ENCODE results near the gene SPRED2.

DNA sequence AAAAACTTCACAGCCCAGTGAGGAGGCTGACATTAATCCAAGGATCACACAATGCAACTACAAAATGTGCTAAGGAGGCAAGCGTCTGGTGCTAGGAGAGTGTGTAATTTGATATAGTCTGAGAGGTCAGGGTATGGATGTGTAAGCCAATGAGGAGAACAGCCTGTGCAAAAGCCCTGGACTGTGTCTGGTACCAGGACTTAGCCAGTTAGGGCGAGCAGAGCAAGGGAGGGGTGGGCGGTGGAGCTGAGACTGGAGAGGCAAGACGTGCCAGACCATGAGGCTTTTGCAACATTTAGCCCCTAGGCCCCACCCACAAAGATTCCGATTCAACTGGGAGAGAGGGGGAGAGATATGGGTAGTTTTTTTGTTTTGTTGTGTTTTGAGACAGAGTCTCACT, 33.5 kb upstream of the SPRED2 start:
- TF ChIP-seq TAF1 (IDR thresholded peaks at IDR 0.05; ENCODE audit: borderline replicate concordance, insufficient read depth, low read length) (no peak), POLR2AphosphoS5 (IDR thresholded peaks at IDR 0.05; ENCODE audit: low read depth, low read length) (no peak), SIN3A (IDR thresholded peaks at IDR 0.05; ENCODE audit: borderline replicate concordance, insufficient read depth, low read length) (no peak), FOXP2 (optimal IDR thresholded peaks at IDR 0.05; ENCODE audit: borderline replicate concordance, extremely low read depth, extremely low read length, insufficient read depth) (no peak)
- TF ChIP-seq, protein P1, sequence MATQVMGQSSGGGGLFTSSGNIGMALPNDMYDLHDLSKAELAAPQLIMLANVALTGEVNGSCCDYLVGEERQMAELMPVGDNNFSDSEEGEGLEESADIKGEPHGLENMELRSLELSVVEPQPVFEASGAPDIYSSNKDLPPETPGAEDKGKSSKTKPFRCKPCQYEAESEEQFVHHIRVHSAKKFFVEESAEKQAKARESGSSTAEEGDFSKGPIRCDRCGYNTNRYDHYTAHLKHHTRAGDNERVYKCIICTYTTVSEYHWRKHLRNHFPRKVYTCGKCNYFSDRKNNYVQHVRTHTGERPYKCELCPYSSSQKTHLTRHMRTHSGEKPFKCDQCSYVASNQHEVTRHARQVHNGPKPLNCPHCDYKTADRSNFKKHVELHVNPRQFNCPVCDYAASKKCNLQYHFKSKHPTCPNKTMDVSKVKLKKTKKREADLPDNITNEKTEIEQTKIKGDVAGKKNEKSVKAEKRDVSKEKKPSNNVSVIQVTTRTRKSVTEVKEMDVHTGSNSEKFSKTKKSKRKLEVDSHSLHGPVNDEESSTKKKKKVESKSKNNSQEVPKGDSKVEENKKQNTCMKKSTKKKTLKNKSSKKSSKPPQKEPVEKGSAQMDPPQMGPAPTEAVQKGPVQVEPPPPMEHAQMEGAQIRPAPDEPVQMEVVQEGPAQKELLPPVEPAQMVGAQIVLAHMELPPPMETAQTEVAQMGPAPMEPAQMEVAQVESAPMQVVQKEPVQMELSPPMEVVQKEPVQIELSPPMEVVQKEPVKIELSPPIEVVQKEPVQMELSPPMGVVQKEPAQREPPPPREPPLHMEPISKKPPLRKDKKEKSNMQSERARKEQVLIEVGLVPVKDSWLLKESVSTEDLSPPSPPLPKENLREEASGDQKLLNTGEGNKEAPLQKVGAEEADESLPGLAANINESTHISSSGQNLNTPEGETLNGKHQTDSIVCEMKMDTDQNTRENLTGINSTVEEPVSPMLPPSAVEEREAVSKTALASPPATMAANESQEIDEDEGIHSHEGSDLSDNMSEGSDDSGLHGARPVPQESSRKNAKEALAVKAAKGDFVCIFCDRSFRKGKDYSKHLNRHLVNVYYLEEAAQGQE (IDR thresholded peaks at IDR 0.05; ENCODE audit: insufficient read depth in 1 of 2, low read depth in 2 of 2, low read length in 2 of 2): no peak

Measured in PFSK-1 (cell line).